Activated T-helper 1 cell treated with anti-CD3 and anti-CD28 coated beads, Interleukin-12 subunit alpha, Interleukin-12 subunit beta, Interleukin-2, Interleukin-4 antibody, amounts not matched to agents 30 ng/mL and 10 ng/mL and 1 ng/mL, durations not matched to agents 14 hours and 24 hours and 36 hours (primary cell): ENCODE measurements around the gene WDCP. TPM values are rescaled to one million over a fixed set of nuclear protein-coding genes. Genes with fewer than 3 reads are reported as not detected.
"Not testable (repeated sequence)": the region's sequence is repeated elsewhere in the genome, so short reads cannot be mapped to it uniquely, and the experiment has no call there.

Source experiments
- DNase-seq: peaks from one replicate; pipeline ENCODE4 v3.0.0; 2021; ENCODE audit warnings: low spot score
- H3K27ac Mint-ChIP-seq: one replicate; pipeline ENCODE4 v1.8.0; 2021; ENCODE audit warnings: mild to moderate bottlenecking, mixed read lengths
- H3K27me3 Mint-ChIP-seq: one replicate; pipeline ENCODE4 v1.8.0; 2022; ENCODE audit warnings: mild to moderate bottlenecking, moderate library complexity, mixed read lengths; ENCODE audit not compliant: insufficient read depth
- H3K36me3 Mint-ChIP-seq: one replicate; pipeline ENCODE4 v1.8.0; 2021; ENCODE audit warnings: low read depth, mixed read lengths
- H3K4me1 Mint-ChIP-seq: one replicate; pipeline ENCODE4 v1.8.0; 2021; ENCODE audit warnings: low read depth, mixed read lengths
- H3K4me3 Mint-ChIP-seq: one replicate; pipeline ENCODE4 v1.8.0; 2021; ENCODE audit warnings: mild to moderate bottlenecking, moderate library complexity, mixed read lengths
- H3K9me3 Mint-ChIP-seq: one replicate; pipeline ENCODE4 v1.8.0; 2021; ENCODE audit warnings: mixed read lengths
- intact Hi-C: fragments of 100-400 bp; cut with micrococcal nuclease; formaldehyde crosslinking; loops from one replicate; pipeline ENCODE4 v1.15.1; 2024
- total RNA-seq: library from RNA; stranded (reverse); gene quantifications from 2 replicates; pipeline ENCODE4 v1.2.3, GENCODE V29; 2022

WDCP gene
- total RNA-seq, 1 donor from 2014 or later, result 21.9 TPM

GRCh38 chr2:24052951-24053350 is 5.8 kb upstream of the WDCP start:
- H3K9me3 Mint-ChIP-seq, result no peaks in the 10 kb centered on the region
- H3K36me3 Mint-ChIP-seq, result no peaks in the 10 kb centered on the region
- DNase-seq, result no peak
- intact Hi-C loops, result no loop called here
- no peak overlapping the region for H3K4me3 Mint-ChIP-seq
- peaks cover under 1% of the 10 kb centered on the region for H3K4me1 Mint-ChIP-seq
- H3K27me3 Mint-ChIP-seq, result peaks cover 4% of the 10 kb centered on the region
- H3K27ac Mint-ChIP-seq, result no peak overlapping the region

DNA sequence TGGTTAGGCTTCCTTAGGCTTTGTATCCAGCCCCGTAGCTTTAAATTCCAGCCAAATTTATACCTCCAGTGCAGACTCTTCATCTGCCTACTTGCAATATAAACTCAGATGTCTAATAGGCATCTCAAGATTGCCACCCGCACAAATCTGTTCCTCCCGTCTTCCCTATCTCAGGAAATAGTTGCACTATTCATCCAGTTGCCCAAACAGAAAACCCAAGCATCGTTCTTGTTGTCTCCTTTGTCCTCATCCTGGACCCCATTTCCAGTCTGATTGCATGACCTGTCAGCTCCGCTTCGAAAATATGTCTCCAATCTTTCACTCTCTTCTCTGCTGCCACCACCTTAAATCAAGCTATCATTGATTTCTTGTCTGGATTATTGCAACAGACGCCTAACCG is 4.6 kb upstream of the WDCP start:
- H3K36me3 Mint-ChIP-seq, result peaks cover 2% of the 10 kb centered on the region

DNA sequence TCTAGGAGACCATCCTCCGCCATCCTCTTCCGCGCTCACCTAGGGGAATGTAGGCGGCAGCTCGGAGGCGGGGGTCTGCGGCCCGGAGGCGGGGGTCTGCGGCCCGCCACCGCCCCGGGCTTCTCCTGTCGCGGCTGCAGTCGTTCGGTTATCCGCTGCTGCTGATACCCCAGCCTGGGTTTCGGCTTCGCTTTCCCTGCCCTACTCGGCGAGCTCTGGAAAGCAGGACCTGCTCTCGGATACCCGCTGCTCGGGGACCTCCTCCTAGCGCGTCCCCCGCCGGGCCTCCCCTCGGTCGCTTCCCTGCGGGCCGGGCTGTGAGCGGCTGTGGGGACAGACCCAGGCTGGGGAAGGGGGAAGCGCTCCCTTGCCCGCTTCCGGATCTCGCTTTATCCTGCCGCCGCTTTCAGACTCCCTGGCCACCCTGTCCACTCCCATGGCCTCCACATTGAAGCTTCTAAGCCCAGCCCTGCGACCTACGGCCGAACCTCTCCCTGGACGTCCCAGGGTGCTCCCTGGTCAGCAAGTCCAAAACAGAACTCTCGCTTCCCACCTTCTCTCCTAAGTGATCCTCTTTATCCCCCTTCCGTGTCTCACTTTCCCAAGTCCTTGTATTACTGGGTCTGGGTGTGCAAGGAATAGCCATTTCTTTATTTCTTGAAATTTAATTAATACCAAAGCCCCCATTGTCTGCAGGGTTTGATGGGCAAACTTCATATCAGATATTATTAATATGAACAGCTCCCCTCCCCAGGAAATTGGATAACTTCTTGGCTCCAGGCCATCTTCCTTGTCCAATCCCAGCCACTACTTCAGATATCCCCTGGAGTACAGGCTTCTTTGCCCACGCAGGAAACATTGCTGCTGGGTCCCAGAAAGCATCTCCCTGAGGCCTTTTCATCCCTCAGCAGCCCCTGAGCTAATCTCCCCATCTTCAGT is 3.1 kb upstream of the WDCP start:
- peaks cover 2% of the 10 kb centered on the region for H3K36me3 Mint-ChIP-seq
- DNase-seq, result no peak
- intact Hi-C loops, result no loop called here
- peak overlapping the region; percentile 81 for H3K4me3 Mint-ChIP-seq
- no peak overlapping the region for H3K27ac Mint-ChIP-seq
- H3K9me3 Mint-ChIP-seq, result no peaks in the 10 kb centered on the region
- peaks cover 19% of the 10 kb centered on the region for H3K4me1 Mint-ChIP-seq
- H3K27me3 Mint-ChIP-seq, result peaks cover 4% of the 10 kb centered on the region

More for the DNA sequence above, 4.6 kb upstream of the WDCP start:
- Mint-ChIP-seq H3K9me3 (no peaks in the 10 kb centered on the region), H3K4me3 (no peak overlapping the region), H3K4me1 (peaks cover 10% of the 10 kb centered on the region), H3K27me3 (peaks cover 4% of the 10 kb centered on the region), H3K27ac (no peak overlapping the region)
- DNase-seq, result no peak
- intact Hi-C loops, result no loop called here

DNA sequence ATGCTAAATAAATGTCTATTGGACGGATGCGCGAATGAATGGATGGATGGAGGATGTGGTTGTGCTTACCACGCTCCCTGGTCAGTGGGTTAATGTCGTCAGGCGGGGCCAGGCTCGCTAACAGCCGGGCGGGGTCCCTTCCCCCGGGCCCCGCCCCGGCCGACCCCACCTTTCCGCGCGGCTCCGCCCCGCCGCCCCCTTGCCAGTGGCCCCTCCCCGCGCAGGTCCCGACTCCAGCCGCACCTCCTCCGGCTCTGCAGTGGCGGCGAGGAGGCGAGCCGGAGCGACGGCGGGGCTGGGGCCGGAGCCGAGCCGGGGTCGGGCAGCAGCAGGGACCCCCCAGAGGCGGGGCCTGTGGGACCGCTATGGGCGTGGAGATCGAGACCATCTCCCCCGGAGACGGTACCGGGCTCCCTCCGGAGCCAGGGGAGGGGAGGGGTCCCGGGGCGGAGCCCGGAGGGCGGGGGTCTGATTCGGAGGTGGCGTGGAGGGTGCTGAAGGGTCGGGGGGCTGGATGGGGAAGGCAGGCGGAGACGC is 2.4 kb upstream of the WDCP start, which contains the start of gene FKBP1B:
Gene FKBP1B (plus strand): TSS at position 257 of the 537 bp plus-strand sequence. CDS start 109 bp downstream, at position 366.
- Mint-ChIP-seq H3K4me1 (peaks cover 24% of the 10 kb centered on the region), H3K27me3 (peaks cover 4% of the 10 kb centered on the region), H3K27ac (no peak within 1 kb of the TSS), H3K9me3 (no peaks in the 10 kb centered on the region), H3K36me3 (peaks cover 2% of the 10 kb centered on the region), H3K4me3 (peak within 1 kb of the TSS; percentile 81)
- peak; percentile 47 for DNase-seq
- intact Hi-C loops, result no loop called here

DNA sequence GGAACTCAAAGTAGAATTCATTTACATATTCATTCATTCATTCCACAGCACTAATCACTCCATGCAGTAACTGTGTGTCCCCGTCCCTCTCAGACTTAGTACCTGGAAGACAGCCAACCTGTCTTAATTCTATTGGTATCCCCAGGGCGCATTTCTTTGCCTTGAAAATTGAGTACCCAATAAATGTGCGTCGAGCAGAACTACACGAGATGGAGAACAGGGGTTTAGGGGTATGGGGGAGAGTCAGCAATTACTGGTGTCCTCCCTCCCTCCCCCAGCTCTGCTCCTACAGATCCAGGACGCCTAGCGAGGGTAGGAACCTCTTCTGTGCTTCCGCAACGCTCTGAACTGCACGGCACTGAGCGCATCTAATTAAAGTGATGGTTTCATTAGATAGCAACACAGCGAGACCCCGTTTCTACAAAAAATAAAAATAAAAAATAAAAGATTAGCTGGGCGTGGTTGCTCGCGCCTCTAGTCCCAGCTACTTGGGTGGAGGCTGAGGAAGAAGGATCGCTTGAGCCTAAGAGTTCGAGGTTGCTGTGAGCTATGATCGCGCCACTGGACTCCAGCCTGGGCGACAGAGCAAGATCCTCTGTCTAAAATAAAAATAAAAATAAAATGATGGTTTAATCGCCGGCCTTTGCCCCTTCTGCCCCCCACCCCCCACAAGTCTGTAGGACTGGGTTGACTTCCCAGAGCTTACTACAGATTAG is 1.7 kb upstream of the WDCP start:
- no peak for DNase-seq
- intact Hi-C loops, result no loop called here
- Mint-ChIP-seq H3K9me3 (no peaks in the 10 kb centered on the region), H3K4me3 (peak overlapping the region; percentile 81), H3K36me3 (peaks cover 2% of the 10 kb centered on the region), H3K4me1 (peaks cover 24% of the 10 kb centered on the region), H3K27ac (no peak overlapping the region), H3K27me3 (no peaks in the 10 kb centered on the region)

DNA sequence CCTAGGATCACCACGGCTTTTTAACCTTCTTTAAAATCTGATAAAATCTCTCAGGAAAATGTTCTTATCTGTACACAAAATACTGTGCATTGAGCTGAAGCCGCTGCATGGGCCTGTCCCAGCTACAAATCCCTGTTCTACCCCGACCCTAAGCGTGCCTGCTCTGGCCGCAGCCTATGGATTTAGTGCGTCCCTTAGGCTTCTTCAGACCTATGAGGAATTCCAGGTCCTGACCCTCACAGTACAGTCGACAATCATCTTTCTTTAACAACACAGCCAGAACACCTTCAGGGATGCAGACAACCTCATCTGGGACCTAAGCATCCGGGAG is 477 bp upstream of the WDCP start:
- Mint-ChIP-seq H3K27me3 (no peaks in the 10 kb centered on the region), H3K9me3 (no peaks in the 10 kb centered on the region), H3K4me1 (peaks cover 24% of the 10 kb centered on the region), H3K36me3 (peaks cover 5% of the 10 kb centered on the region), H3K27ac (peak overlapping the region; percentile 86), H3K4me3 (peak overlapping the region; percentile 94)
- intact Hi-C loops, result loop anchor here (1.0 to 2.0 kb wide), 6 partner anchors 29 to 873 kb away; partner anchors contain the start of genes ADCY3, ATAD2B, FAM228B and PFN4
- DNase-seq, result no peak

DNA sequence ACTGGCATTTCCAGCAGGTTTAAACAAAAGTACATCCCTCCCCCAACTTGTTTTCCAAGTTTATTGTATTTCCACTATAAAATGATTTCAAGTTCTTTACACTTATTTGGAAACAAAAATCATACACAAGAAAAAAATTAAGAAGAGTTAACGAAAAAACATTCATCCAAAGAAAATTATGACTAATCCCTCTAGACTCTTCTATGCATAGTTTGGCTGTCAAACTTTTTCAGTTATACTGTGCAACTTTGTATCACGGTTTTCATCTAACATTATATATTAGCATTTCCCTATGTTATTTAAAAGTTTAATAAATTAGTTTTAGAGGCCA is 627 bp downstream of the WDCP start:
- Mint-ChIP-seq H3K9me3 (no peaks in the 10 kb centered on the region), H3K4me1 (peaks cover 24% of the 10 kb centered on the region), H3K27me3 (no peaks in the 10 kb centered on the region), H3K36me3 (peaks cover 5% of the 10 kb centered on the region), H3K27ac (no peak overlapping the region), H3K4me3 (peak overlapping the region; percentile 94)
- DNase-seq, result no peak
- intact Hi-C loops, result loop anchor here (2.0 kb wide), 2 partner anchors 38 to 76 kb away; partner anchors contain the start of genes FAM228B, PFN4 and TP53I3

- Mint-ChIP-seq H3K9me3 (no peaks in the 10 kb centered on the region), H3K4me3 (peak overlapping the region; percentile 94), H3K4me1 (peaks cover 24% of the 10 kb centered on the region), H3K27ac (no peak overlapping the region), H3K36me3 (peaks cover 5% of the 10 kb centered on the region), H3K27me3 (no peaks in the 10 kb centered on the region)
- intact Hi-C loops, result loop anchor here (2.0 kb wide), 2 partner anchors 39 to 77 kb away; partner anchors contain the start of genes FAM228B, PFN4 and TP53I3
- DNase-seq, result no peak
Measured at GRCh38 chr2:24045511-24046508, 1.4 kb downstream of the WDCP start.

- DNase-seq, H3K4me3 Mint-ChIP-seq, H3K27me3 Mint-ChIP-seq, H3K27ac Mint-ChIP-seq, H3K9me3 Mint-ChIP-seq, intact Hi-C loops, H3K36me3 Mint-ChIP-seq: not testable (repeated sequence)
- H3K4me1 Mint-ChIP-seq, result peaks cover 24% of the 10 kb centered on the region
Measured at GRCh38 chr2:24043133-24043532, 4.1 kb downstream of the WDCP start.

- Mint-ChIP-seq H3K9me3 (no peaks in the 10 kb centered on the region), H3K36me3 (peaks cover 17% of the 10 kb centered on the region), H3K4me3 (no peak overlapping the region), H3K27ac (no peak overlapping the region), H3K4me1 (peaks cover 16% of the 10 kb centered on the region), H3K27me3 (no peaks in the 10 kb centered on the region)
- DNase-seq, result no peak
- intact Hi-C loops, result no loop called here
Measured at GRCh38 chr2:24040511-24040910, 6.7 kb downstream of the WDCP start.

- H3K27me3 Mint-ChIP-seq, result no peaks in the 10 kb centered on the region
- H3K36me3 Mint-ChIP-seq, result peaks cover 17% of the 10 kb centered on the region
- H3K4me1 Mint-ChIP-seq, result peaks cover 11% of the 10 kb centered on the region
- no peaks in the 10 kb centered on the region for H3K9me3 Mint-ChIP-seq
- H3K4me3 Mint-ChIP-seq, result no peak overlapping the region
- H3K27ac Mint-ChIP-seq, result no peak overlapping the region
- intact Hi-C loops, result no loop called here
- DNase-seq, result no peak
Measured at GRCh38 chr2:24038786-24039499, 8.2 kb downstream of the WDCP start.
